Progenitor cell of endocrine pancreas (in vitro differentiated cells): Measurements from ENCODE around the gene CHSY3. TPM values are rescaled to one million over a fixed set of nuclear protein-coding genes. Genes with fewer than 3 reads are reported as not detected.

ENCODE experiments used
- DNase-seq: peaks from one replicate; pipeline ENCODE4 v3.0.0; 2021; ENCODE audit warnings: low spot score; ENCODE audit not compliant: unreplicated experiment
- H3K27ac Mint-ChIP-seq: 2 replicates; pipeline ENCODE4 v1.8.0; 2021; ENCODE audit warnings: mild to moderate bottlenecking, moderate library complexity, mixed read lengths
- H3K27me3 Mint-ChIP-seq: 2 replicates; pipeline ENCODE4 v1.8.0; 2021; ENCODE audit warnings: mixed read lengths
- H3K36me3 Mint-ChIP-seq: 2 replicates; pipeline ENCODE4 v1.8.0; 2022; ENCODE audit warnings: mixed read lengths; ENCODE audit not compliant: insufficient read depth
- H3K4me1 Mint-ChIP-seq: 2 replicates; pipeline ENCODE4 v1.8.0; 2021; ENCODE audit warnings: low read depth, mixed read lengths
- H3K4me3 Mint-ChIP-seq: 2 replicates; pipeline ENCODE4 v1.8.0; 2021; ENCODE audit warnings: low read depth, mild to moderate bottlenecking, moderate library complexity, mixed read lengths
- H3K9me3 Mint-ChIP-seq: 2 replicates; pipeline ENCODE4 v1.8.0; 2021; ENCODE audit warnings: low read depth, mixed read lengths
- CTCF ChIP-seq: fragments of 200-600 bp; sonication (generic); IDR thresholded peaks from one replicate; pipeline ENCODE4 v1.5.0; 2021; ENCODE audit warnings: antibody characterized with exemption, mild to moderate bottlenecking; ENCODE audit not compliant: unreplicated experiment
- total RNA-seq: library from RNA; stranded (reverse); gene quantifications from 2 replicates; pipeline ENCODE4 v1.2.1, GENCODE V29; 2021

The CHSY3 gene
- total RNA-seq, 1 donor from 2014 or later: 0.84 TPM

DNA sequence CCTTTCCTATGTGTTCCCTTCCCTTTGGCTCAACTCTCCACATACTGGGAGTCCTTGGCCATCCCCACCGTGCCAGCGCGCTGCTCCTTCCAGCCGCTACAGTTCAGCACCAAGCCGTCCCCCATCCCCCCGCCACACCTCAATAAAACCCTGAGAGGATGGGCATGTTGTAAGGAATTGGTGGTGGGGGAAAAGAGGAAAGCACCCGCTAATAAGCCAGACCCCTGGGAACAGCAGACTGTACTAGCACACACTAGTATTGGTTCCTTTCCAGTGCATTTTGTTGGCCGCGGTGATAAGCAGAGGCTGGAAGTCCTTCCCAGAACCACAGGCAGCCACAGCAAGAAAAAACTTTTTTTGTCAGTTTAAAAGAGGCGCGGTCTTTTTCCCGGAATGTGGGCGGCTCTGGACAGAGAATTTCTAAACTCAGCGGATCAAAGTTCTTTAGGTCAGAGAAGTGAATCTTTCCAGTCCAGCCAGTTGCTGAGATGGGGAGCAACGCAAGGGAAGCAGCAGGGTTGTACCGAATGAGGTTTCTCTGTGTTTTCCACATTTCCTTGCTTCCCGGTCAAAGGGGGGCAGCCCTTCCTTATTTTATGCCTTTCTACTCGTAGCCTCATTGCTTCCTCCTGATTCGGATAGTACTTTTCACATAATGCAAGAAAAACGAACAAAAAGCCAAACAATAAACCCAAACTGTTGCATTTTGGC, 2.1 kb downstream of the CHSY3 start:
- TF ChIP-seq CTCF: no peak
- H3K4me3 Mint-ChIP-seq: peak overlapping the region; percentile 79
- H3K9me3 Mint-ChIP-seq: no peaks in the 10 kb centered on the region
- H3K27me3 Mint-ChIP-seq: peaks cover 48% of the 10 kb centered on the region
- no peak for DNase-seq
- peaks cover 7% of the 10 kb centered on the region for H3K4me1 Mint-ChIP-seq
- no peaks in the 10 kb centered on the region for H3K36me3 Mint-ChIP-seq
- peak overlapping the region; percentile 68 for H3K27ac Mint-ChIP-seq

DNA sequence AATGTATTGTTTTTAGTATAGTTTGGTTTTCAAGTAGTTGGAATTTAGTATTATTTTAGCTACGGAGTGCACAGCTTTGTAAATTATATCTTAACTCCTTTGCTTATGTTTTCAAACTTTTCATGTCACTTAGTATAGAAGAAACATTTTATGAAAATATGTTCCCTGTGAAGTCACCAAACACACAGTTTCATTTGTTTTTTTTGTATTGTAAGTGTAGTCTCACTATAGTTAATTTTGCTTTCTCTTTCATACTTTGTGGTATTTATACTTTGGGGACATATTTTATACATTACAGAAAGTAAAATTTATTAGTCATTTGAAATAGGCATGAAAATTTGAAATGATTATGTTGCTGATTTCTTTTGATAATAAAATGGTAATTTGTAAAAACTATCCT, 5.0 kb downstream of the CHSY3 start:
- Mint-ChIP-seq H3K27me3 (peaks cover 27% of the 10 kb centered on the region), H3K4me3 (no peak overlapping the region), H3K9me3 (no peaks in the 10 kb centered on the region), H3K36me3 (no peaks in the 10 kb centered on the region), H3K27ac (no peak overlapping the region), H3K4me1 (peaks cover 7% of the 10 kb centered on the region)
- TF ChIP-seq CTCF: no peak
- no peak for DNase-seq

- TF ChIP-seq CTCF: no peak
- Mint-ChIP-seq H3K4me1 (no peaks in the 10 kb centered on the region), H3K36me3 (no peaks in the 10 kb centered on the region), H3K4me3 (no peak overlapping the region), H3K27me3 (peaks cover 6% of the 10 kb centered on the region), H3K9me3 (no peaks in the 10 kb centered on the region), H3K27ac (no peak overlapping the region)
- DNase-seq: no peak
These were observed 8.5 kb downstream of the CHSY3 start for GRCh38 chr5:129912601-129913255.

DNA sequence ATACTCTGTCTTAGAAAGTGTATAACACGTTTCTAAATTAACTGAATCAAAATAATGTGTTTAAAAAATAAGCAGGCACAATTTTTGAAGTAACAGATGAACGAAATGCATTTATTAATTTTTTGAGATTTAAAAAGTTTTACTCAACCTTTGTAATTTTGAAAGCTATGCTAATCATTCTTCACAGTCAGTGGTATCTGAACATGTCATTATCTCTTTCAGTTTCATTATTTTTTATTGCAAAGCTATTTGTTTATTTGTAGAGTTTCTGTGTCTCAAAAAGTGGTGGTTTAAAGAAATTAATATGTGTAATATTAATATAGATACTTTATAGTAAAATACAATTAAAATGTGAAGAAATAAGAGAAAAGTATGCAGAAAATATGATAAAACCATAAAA, 11.2 kb downstream of the CHSY3 start:
- no peak overlapping the region for H3K4me3 Mint-ChIP-seq
- DNase-seq: no peak
- H3K4me1 Mint-ChIP-seq: no peaks in the 10 kb centered on the region
- no peak overlapping the region for H3K27ac Mint-ChIP-seq
- no peaks in the 10 kb centered on the region for H3K27me3 Mint-ChIP-seq
- TF ChIP-seq CTCF: no peak
- H3K9me3 Mint-ChIP-seq: no peaks in the 10 kb centered on the region
- no peaks in the 10 kb centered on the region for H3K36me3 Mint-ChIP-seq

DNA sequence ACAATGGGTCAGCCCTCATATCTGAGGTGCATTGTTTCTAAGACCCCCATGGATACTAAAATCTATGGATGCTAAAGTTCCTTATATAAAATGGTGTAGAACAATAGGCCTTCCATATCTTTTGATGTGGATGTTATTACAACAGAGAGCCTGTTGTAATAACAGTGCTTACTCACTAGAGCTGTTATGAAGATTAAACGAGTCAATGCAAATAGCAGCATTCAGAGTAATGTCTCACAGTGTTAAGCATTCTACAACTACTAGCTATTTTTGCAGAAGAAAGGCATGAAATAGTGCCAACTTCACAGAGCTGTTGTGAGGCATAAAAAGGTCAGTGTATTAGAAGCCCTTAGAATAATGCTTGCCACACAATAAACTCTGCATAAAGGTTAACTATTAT, 13.0 kb downstream of the CHSY3 start:
- no peak for TF ChIP-seq CTCF
- no peaks in the 10 kb centered on the region for H3K4me1 Mint-ChIP-seq
- H3K36me3 Mint-ChIP-seq: no peaks in the 10 kb centered on the region
- no peak overlapping the region for H3K4me3 Mint-ChIP-seq
- H3K27ac Mint-ChIP-seq: no peak overlapping the region
- no peaks in the 10 kb centered on the region for H3K9me3 Mint-ChIP-seq
- H3K27me3 Mint-ChIP-seq: no peaks in the 10 kb centered on the region
- no peak for DNase-seq
